ENCODE results near the gene ACSL3.

DNA sequence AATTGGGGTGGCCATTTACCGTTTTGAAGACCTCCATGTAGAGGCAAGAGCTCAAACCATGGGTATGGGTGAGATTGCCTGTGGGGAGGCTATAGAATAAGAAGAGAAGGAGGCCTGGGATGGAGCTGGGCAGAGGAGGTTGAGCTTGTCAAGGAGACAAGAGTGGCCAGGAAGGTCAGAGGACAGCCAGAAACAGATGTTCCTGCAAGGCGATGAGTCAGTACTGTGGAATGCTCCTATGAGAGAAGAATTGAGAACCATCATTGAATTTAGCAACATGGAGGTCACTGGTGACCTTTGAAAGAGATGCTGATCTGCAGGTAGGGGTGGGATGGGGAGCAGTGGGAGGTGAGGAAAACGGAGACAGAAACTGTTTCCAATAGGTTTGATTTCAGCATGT is 3.5 kb downstream of the ACSL3 start:
- TF ChIP-seq EZH2 (optimal IDR thresholded peaks at IDR 0.05; ENCODE audit: low read depth, low read length) = no peak
- TF ChIP-seq, protein P1, sequence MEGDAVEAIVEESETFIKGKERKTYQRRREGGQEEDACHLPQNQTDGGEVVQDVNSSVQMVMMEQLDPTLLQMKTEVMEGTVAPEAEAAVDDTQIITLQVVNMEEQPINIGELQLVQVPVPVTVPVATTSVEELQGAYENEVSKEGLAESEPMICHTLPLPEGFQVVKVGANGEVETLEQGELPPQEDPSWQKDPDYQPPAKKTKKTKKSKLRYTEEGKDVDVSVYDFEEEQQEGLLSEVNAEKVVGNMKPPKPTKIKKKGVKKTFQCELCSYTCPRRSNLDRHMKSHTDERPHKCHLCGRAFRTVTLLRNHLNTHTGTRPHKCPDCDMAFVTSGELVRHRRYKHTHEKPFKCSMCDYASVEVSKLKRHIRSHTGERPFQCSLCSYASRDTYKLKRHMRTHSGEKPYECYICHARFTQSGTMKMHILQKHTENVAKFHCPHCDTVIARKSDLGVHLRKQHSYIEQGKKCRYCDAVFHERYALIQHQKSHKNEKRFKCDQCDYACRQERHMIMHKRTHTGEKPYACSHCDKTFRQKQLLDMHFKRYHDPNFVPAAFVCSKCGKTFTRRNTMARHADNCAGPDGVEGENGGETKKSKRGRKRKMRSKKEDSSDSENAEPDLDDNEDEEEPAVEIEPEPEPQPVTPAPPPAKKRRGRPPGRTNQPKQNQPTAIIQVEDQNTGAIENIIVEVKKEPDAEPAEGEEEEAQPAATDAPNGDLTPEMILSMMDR (IDR thresholded peaks at IDR 0.05; ENCODE audit: low read length) = no peak

Data from MM.1S (cell line).